ENCODE data around the gene OPRD1. TPM values are rescaled to one million over a fixed set of nuclear protein-coding genes. Genes with fewer than 3 reads are reported as not detected.

The OPRD1 gene
- total and polyA plus RNA-seq, 2 of the 4 experiments (the other 2 are of a cell fraction): under 0.01 TPM; not detected in 1

DNA sequence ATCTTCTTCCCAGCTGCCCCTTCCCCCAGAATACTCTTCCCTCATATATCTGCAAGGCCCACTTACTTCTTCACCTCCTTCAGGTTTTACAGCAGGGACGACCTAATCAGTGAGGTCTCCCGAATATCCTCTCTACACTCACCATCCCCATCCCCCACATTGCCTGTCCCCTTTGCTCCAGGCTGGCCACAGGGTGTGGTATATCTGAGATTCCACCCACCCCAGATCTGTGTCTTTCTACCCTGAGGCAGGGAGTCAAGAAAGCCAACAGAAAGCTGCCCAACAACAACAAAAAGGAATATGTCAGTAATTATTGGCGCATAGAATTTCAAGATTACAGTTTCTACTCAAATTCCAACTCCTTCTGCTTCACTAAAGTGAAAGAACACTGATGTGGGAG, 30.0 kb upstream of the OPRD1 start:
- dilution Hi-C loops (cut with HindIII; ENCODE audit: low sequenced_read_pairs, unreplicated experiment): no loop called here
- DNase-seq (no peak), ATAC-seq (ENCODE audit: low read depth) (no peak)

More for the DNA sequence above, 30.0 kb upstream of the OPRD1 start:
- no peaks in the 10 kb centered on the region for H4K20me1 ChIP-seq (ENCODE audit: insufficient read depth, low read length)
- no peak overlapping the region for H3K23ac ChIP-seq (ENCODE audit: low read depth, low read length)
- H2AK5ac ChIP-seq (ENCODE audit: low read depth, low read length): no peak overlapping the region
- no peaks in the 10 kb centered on the region for H3K9me3 ChIP-seq (ENCODE audit: control insufficient read depth, insufficient read depth, low read length)
- WGBS, 2 experiments (ENCODE audit: extremely low coverage in 2 of 2, insufficient read length in 1 of 2): 42% methylated on average over 2 of the region's 3 CpGs; no CpG with 5 or more reads in 1 of the 2 experiments
- H3K27me3 ChIP-seq (ENCODE audit: control insufficient read depth, insufficient read depth, low read length): no peaks in the 10 kb centered on the region
- H3K9ac ChIP-seq (ENCODE audit: low read depth, low read length): no peak overlapping the region
- intact Hi-C loops (cut with micrococcal nuclease): no loop called here
- no peak overlapping the region for H3K4ac ChIP-seq (ENCODE audit: low read depth, low read length)
- no peak overlapping the region for H4K8ac ChIP-seq (ENCODE audit: low read depth in 2 of 2, low read length in 2 of 2)
- H3K4me2 ChIP-seq (ENCODE audit: low read depth, low read length): no peak overlapping the region
- POLR2A ChIA-PET (ENCODE audit: unreplicated experiment): no interaction called here
- no peaks in the 10 kb centered on the region for H3K4me1 ChIP-seq (ENCODE audit: control insufficient read depth, insufficient read depth, low read length)
- H4K5ac ChIP-seq (ENCODE audit: low read depth, low read length): no peak overlapping the region
- peak overlapping the region; percentile 32 for H2AFZ ChIP-seq (replicated peaks; ENCODE audit: low read length, poor library complexity)
- no peaks in the 10 kb centered on the region for H3K79me1 ChIP-seq (ENCODE audit: low read depth in 1 of 2, low read length in 2 of 2)
- H2BK5ac ChIP-seq (ENCODE audit: low read depth, low read length, poor library complexity, severe bottlenecking): no peak overlapping the region
- no peak overlapping the region for H4K91ac ChIP-seq (ENCODE audit: insufficient read depth, low read depth, low read length)
- H2BK20ac ChIP-seq (ENCODE audit: low read depth, low read length): no peak overlapping the region
- TF ChIP-seq, protein P1, sequence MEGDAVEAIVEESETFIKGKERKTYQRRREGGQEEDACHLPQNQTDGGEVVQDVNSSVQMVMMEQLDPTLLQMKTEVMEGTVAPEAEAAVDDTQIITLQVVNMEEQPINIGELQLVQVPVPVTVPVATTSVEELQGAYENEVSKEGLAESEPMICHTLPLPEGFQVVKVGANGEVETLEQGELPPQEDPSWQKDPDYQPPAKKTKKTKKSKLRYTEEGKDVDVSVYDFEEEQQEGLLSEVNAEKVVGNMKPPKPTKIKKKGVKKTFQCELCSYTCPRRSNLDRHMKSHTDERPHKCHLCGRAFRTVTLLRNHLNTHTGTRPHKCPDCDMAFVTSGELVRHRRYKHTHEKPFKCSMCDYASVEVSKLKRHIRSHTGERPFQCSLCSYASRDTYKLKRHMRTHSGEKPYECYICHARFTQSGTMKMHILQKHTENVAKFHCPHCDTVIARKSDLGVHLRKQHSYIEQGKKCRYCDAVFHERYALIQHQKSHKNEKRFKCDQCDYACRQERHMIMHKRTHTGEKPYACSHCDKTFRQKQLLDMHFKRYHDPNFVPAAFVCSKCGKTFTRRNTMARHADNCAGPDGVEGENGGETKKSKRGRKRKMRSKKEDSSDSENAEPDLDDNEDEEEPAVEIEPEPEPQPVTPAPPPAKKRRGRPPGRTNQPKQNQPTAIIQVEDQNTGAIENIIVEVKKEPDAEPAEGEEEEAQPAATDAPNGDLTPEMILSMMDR (conservative IDR thresholded peaks at IDR 0.05; ENCODE audit: low read depth, low read length): no peak
- TF ChIP-seq, protein P2, sequence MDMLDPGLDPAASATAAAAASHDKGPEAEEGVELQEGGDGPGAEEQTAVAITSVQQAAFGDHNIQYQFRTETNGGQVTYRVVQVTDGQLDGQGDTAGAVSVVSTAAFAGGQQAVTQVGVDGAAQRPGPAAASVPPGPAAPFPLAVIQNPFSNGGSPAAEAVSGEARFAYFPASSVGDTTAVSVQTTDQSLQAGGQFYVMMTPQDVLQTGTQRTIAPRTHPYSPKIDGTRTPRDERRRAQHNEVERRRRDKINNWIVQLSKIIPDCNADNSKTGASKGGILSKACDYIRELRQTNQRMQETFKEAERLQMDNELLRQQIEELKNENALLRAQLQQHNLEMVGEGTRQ (IDR thresholded peaks at IDR 0.05; ENCODE audit: low read depth, low read length): no peak
- TF ChIP-seq MXI1 (IDR thresholded peaks at IDR 0.05; ENCODE audit: borderline replicate concordance, low read depth, low read length): no peak
- no peak overlapping the region for H3K14ac ChIP-seq (replicated peaks; ENCODE audit: low read depth, low read length)
- H2BK15ac ChIP-seq (ENCODE audit: low read depth, low read length): no peak overlapping the region
- H3K36me3 ChIP-seq (ENCODE audit: control insufficient read depth, insufficient read depth, low read length): no peaks in the 10 kb centered on the region
- H3K4me3 ChIP-seq (ENCODE audit: insufficient read depth, low read depth, low read length): no peak overlapping the region
- no peak overlapping the region for H2AK9ac ChIP-seq (replicated peaks; ENCODE audit: low read depth, low read length, poor library complexity)
- BruUV-seq (replicated peaks): no TSS peak
- CTCF ChIA-PET: interaction anchor here (0.6 to 7.7 kb wide), 3 partner anchors 94 to 262 kb away, joined by 3 to 68 read pairs (median 3); no protein-coding TSS in a partner anchor
- in situ Hi-C loops (cut with MboI; ENCODE audit: low sequenced_read_pairs): loop anchor here (5.0 to 10.0 kb wide), 3 partner anchors 85 to 423 kb away; no protein-coding TSS in a partner anchor
- no peaks in the 10 kb centered on the region for H3K9me1 ChIP-seq (ENCODE audit: insufficient read depth, low read length)
- no peak overlapping the region for H3K18ac ChIP-seq (ENCODE audit: low read depth, low read length)
- H2BK120ac ChIP-seq (ENCODE audit: low read depth, low read length): no peak overlapping the region
- H3K27ac ChIP-seq (ENCODE audit: insufficient read depth, low read length): no peak overlapping the region
- H3K56ac ChIP-seq (ENCODE audit: extremely low read depth, insufficient read depth, low read length): no peak overlapping the region
